ENCODE results near the gene PPP5C. TPM values are rescaled to one million over a fixed set of nuclear protein-coding genes. Genes with fewer than 3 reads are reported as not detected.
A peak's percentile ranks its signal among the peaks of the same experiment; 100 is the strongest.

Gene PPP5C
- total RNA-seq, 1 experiment from 2014 or later: 85.4 TPM

DNA sequence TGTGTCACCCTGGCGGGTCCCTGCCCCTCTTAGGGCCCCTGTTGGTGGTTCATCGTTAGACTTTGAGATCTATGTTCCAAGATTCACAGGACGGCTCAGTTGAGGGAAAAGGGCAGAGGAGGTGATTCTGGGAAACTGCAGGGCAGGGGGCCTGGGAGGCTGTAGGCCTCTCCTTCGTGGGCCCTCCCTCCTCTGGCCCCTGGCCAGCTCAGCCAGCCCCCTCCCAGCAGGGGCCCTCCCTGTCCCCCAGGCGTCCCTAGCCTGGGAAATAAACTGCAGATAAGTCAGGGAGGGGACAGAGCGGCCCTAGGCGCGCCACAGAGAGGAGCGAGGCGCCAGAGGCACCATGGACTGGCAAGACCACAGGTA lies 43.6 kb upstream of the PPP5C start:
- Histone ChIP-seq H3K27me3 (ENCODE audit: insufficient read depth, low read depth) (no peaks in the 10 kb centered on the region), H3K79me2 (ENCODE audit: low read depth) (no peaks in the 10 kb centered on the region), H3K4me1 (replicated peaks; ENCODE audit: insufficient read depth) (peaks cover 28% of the 10 kb centered on the region), H3K9me2 (ENCODE audit: insufficient read depth) (no peaks in the 10 kb centered on the region), H4K20me1 (ENCODE audit: insufficient read depth) (no peaks in the 10 kb centered on the region), H3K36me3 (ENCODE audit: low read depth) (no peaks in the 10 kb centered on the region), H3K4me3 (peak overlapping the region; percentile 54), H3K27ac (peak overlapping the region; percentile 62), H3F3A (ENCODE audit: insufficient read depth, low read depth) (peaks cover 25% of the 10 kb centered on the region), H3K4me2 (peak overlapping the region; percentile 80), H3K9me3 (ENCODE audit: insufficient read depth, low read depth) (peaks cover 9% of the 10 kb centered on the region), H2AFZ (peak overlapping the region; percentile 71)
- intact Hi-C loops (cut with micrococcal nuclease; ENCODE audit: unreplicated experiment): no loop called here
- ChIA-PET POLR2A (ENCODE audit: unreplicated experiment) (no interaction called here), CTCF (no interaction called here)
- DNase-seq: no peak
- TSS peak; percentile 68 for BruUV-seq (replicated peaks)
- no peak for TF ChIP-seq CTCF (conservative IDR thresholded peaks at IDR 0.05)
- no peak for TF ChIP-seq EZH2 (IDR thresholded peaks at IDR 0.05; ENCODE audit: low read depth)

- intact Hi-C loops (cut with micrococcal nuclease; ENCODE audit: unreplicated experiment): loop anchor here (2.0 kb wide), 1 partner anchor 43 kb away; the partner anchor contains the start of gene PPP5C
- H2AFZ ChIP-seq: peak overlapping the region; percentile 71
- H3K9me3 ChIP-seq (ENCODE audit: insufficient read depth, low read depth): peaks cover 9% of the 10 kb centered on the region
- CTCF ChIA-PET: no interaction called here
- peak overlapping the region; percentile 54 for H3K4me3 ChIP-seq
- no TSS peak for BruUV-seq (replicated peaks)
- peak; percentile 82 to 95 for DNase-seq
- peak overlapping the region; percentile 62 for H3K27ac ChIP-seq
- peaks cover 25% of the 10 kb centered on the region for H3F3A ChIP-seq (ENCODE audit: insufficient read depth, low read depth)
- TF ChIP-seq EZH2 (IDR thresholded peaks at IDR 0.05; ENCODE audit: low read depth) (no peak), CTCF (conservative IDR thresholded peaks at IDR 0.05) (no peak)
- H4K20me1 ChIP-seq (ENCODE audit: insufficient read depth): no peaks in the 10 kb centered on the region
- H3K9me2 ChIP-seq (ENCODE audit: insufficient read depth): no peaks in the 10 kb centered on the region
- peaks cover 22% of the 10 kb centered on the region for H3K4me1 ChIP-seq (replicated peaks; ENCODE audit: insufficient read depth)
- no peaks in the 10 kb centered on the region for H3K36me3 ChIP-seq (ENCODE audit: low read depth)
- no peaks in the 10 kb centered on the region for H3K27me3 ChIP-seq (ENCODE audit: insufficient read depth, low read depth)
- no peaks in the 10 kb centered on the region for H3K79me2 ChIP-seq (ENCODE audit: low read depth)
- H3K4me2 ChIP-seq: peak overlapping the region; percentile 80
- POLR2A ChIA-PET (ENCODE audit: unreplicated experiment): no interaction called here
These were observed 43.0 kb upstream of the PPP5C start for GRCh38 chr19:46303691-46304397.

DNA sequence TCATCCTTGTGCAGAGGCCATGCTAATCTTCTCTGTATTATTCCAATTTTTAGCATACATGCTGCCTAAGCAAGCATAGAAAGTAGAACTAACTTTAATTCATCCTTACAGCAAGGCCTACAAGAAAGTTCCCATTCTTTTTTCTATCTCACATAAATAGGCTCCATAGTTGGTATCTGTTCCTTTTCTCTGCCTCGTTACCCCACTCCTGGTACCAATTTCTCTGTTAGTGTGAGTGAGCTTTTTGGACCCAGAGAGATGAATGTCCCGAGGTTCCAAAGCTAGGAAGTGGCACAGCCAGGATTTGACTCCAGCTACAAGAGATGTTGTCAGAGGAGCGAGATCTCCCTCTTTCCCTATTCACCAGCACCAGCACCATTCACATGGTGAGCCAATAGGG lies 40.4 kb upstream of the PPP5C start:
- BruUV-seq (replicated peaks): no TSS peak
- CTCF ChIA-PET: no interaction called here
- POLR2A ChIA-PET (ENCODE audit: unreplicated experiment): no interaction called here
- no peak overlapping the region for H2AFZ ChIP-seq
- no peak overlapping the region for H3K4me3 ChIP-seq
- H3K27ac ChIP-seq: no peak overlapping the region
- H3K9me2 ChIP-seq (ENCODE audit: insufficient read depth): no peaks in the 10 kb centered on the region
- no peak overlapping the region for H3K4me2 ChIP-seq
- H3K27me3 ChIP-seq (ENCODE audit: insufficient read depth, low read depth): no peaks in the 10 kb centered on the region
- peaks cover 13% of the 10 kb centered on the region for H3F3A ChIP-seq (ENCODE audit: insufficient read depth, low read depth)
- H3K79me2 ChIP-seq (ENCODE audit: low read depth): no peaks in the 10 kb centered on the region
- H4K20me1 ChIP-seq (ENCODE audit: insufficient read depth): no peaks in the 10 kb centered on the region
- DNase-seq: no peak
- H3K4me1 ChIP-seq (replicated peaks; ENCODE audit: insufficient read depth): peaks cover 12% of the 10 kb centered on the region
- no peaks in the 10 kb centered on the region for H3K36me3 ChIP-seq (ENCODE audit: low read depth)
- TF ChIP-seq EZH2 (IDR thresholded peaks at IDR 0.05; ENCODE audit: low read depth) (no peak), CTCF (conservative IDR thresholded peaks at IDR 0.05) (no peak)
- H3K9me3 ChIP-seq (ENCODE audit: insufficient read depth, low read depth): peaks cover 9% of the 10 kb centered on the region
- intact Hi-C loops (cut with micrococcal nuclease; ENCODE audit: unreplicated experiment): no loop called here
